SK-N-SH (cell line): ENCODE data around the gene CACNA1E. TPM values are rescaled to one million over a fixed set of nuclear protein-coding genes. Genes with fewer than 3 reads are reported as not detected.

Experiments
- CTCF ChIA-PET: fragments of 300-600, 350-600 bp; formaldehyde crosslinking; extraction: SDS; loops from one replicate; lab custom pipeline; 2021; lab: Yijun Ruan, JAX
- POLR2A ChIA-PET: fragments of 350-600 bp; sonication (Branson Sonifier 250); formaldehyde crosslinking; extraction: SDS; loops from one replicate; lab custom pipeline; 2020; ENCODE audit warnings: antibody characterized with exemption, inconsistent platforms; lab: Yijun Ruan, JAX
- DNase-seq: peaks from one replicate; pipeline ENCODE4 v3.0.0; 2012
- H2AFZ ChIP-seq: fragments of 200-600 bp; sonication (generic); 2 replicates; pipeline ENCODE4 v1.8.1; 2016; ENCODE audit warnings: antibody characterized with exemption, mild to moderate bottlenecking, low read depth
- H3F3A ChIP-seq: fragments of 200-600 bp; sonication (generic); replicated peaks from 2 replicates; pipeline ENCODE3; 2016; ENCODE audit warnings: antibody characterized with exemption, mild to moderate bottlenecking; ENCODE audit not compliant: insufficient read depth
- H3K27ac ChIP-seq, 2 experiments: fragments of 200-500 bp in 1 of 2; fragments of 200-600 bp in 1 of 2; sonication (Bioruptor generic) in 1 of 2; sonication (generic), shearing (Covaris generic) in 1 of 2; 2 replicates each; pipeline versions ENCODE4 v1.5.1 to v1.6.1; 2014 to 2016; ENCODE audit warnings: low read depth in 2 of 2, inconsistent platforms in 1 of 2, low read length in 1 of 2, mild to moderate bottlenecking in 1 of 2, mixed read lengths in 1 of 2
- H3K27me3 ChIP-seq: fragments of 200-600 bp; sonication (generic), shearing (Covaris generic); 2 replicates; pipeline ENCODE4 v1.6.1; 2016; ENCODE audit warnings: mixed run types; ENCODE audit not compliant: insufficient read depth
- H3K36me3 ChIP-seq, 2 experiments: fragments of 200-500 bp in 1 of 2; fragments of 200-600 bp in 1 of 2; sonication (Bioruptor generic) in 1 of 2; sonication (generic) in 1 of 2; replicated peaks in 1 of 2; 2 replicates each; pipeline versions ENCODE3 to v1.5.1; 2014 to 2016; ENCODE audit warnings: low read length in 1 of 2, mild to moderate bottlenecking in 1 of 2; ENCODE audit not compliant: insufficient read depth in 2 of 2, control insufficient read depth in 1 of 2
- H3K4me1 ChIP-seq, 2 experiments: fragments of 200-500 bp in 1 of 2; fragments of 200-600 bp in 1 of 2; sonication (Bioruptor generic) in 1 of 2; sonication (generic), shearing (Covaris generic) in 1 of 2; 2 replicates each; pipeline versions ENCODE4 v1.5.1 to v1.6.1; 2014 to 2016; ENCODE audit warnings: low read depth in 1 of 2, low read length in 1 of 2, mixed run types in 1 of 2; ENCODE audit not compliant: insufficient read depth in 2 of 2, control insufficient read depth in 1 of 2
- H3K4me2 ChIP-seq: fragments of 200-600 bp; sonication (generic), shearing (Covaris generic); 2 replicates; pipeline ENCODE4 v1.6.1; 2017; ENCODE audit warnings: mixed run types
- H3K4me3 ChIP-seq, 2 experiments: fragments of 200-500 bp in 1 of 2; fragments of 200-600 bp in 1 of 2; sonication (Bioruptor generic) in 1 of 2; sonication (generic), shearing (Covaris generic) in 1 of 2; 2 replicates each; pipeline versions ENCODE4 v1.5.1 to v1.8.1; 2014 to 2016; ENCODE audit warnings: low read depth in 2 of 2, inconsistent platforms in 1 of 2, low read length in 1 of 2, mild to moderate bottlenecking in 1 of 2, mixed read lengths in 1 of 2, moderate library complexity in 1 of 2
- H3K79me2 ChIP-seq: fragments of 200-600 bp; sonication (generic); 2 replicates; pipeline ENCODE4 v1.8.1; 2017; ENCODE audit warnings: mild to moderate bottlenecking; ENCODE audit not compliant: insufficient read depth
- H3K9ac ChIP-seq: fragments of 200-600 bp; sonication (generic); 2 replicates; pipeline ENCODE4 v1.6.1; 2017; ENCODE audit warnings: mixed run types
- H3K9me2 ChIP-seq: fragments of 200-600 bp; sonication (generic); 2 replicates; pipeline ENCODE4 v1.6.1; 2017; ENCODE audit warnings: mixed run types
- H3K9me3 ChIP-seq: fragments of 200-600 bp; sonication (generic); 2 replicates; pipeline ENCODE4 v1.6.1; 2017; ENCODE audit warnings: mixed run types, mild to moderate bottlenecking, moderate library complexity
- H4K20me1 ChIP-seq: fragments of 200-600 bp; sonication (generic); 2 replicates; pipeline ENCODE4 v1.6.1; 2017; ENCODE audit warnings: mild to moderate bottlenecking, mixed run types; ENCODE audit not compliant: insufficient read depth
- CHD2 ChIP-seq: fragments of 150-350 bp; IDR thresholded peaks from 2 replicates; pipeline ENCODE4 v1.6.1; 2018; ENCODE audit warnings: low read length; ENCODE audit not compliant: partially characterized antibody
- ELF1 ChIP-seq: IDR thresholded peaks from 2 replicates; pipeline ENCODE4 v1.4.0; 2012
- EZH2phosphoT487 ChIP-seq: fragments of 200-600 bp; sonication (generic); IDR thresholded peaks from 2 replicates; pipeline ENCODE4 v1.6.1; 2017; ENCODE audit warnings: low read depth, mixed run types, mild to moderate bottlenecking, antibody characterized with exemption, moderate library complexity, borderline replicate concordance
- GATA2 ChIP-seq: sonication (generic); formaldehyde crosslinking; IDR thresholded peaks from 2 replicates; pipeline ENCODE4 v1.5.0; 2020; ENCODE audit warnings: mild to moderate bottlenecking, missing genetic modification reagents
- JUND ChIP-seq: IDR thresholded peaks from 2 replicates; pipeline ENCODE4 v1.4.0; 2012
- MEF2A ChIP-seq: IDR thresholded peaks from 2 replicates; pipeline ENCODE4 v1.4.0; 2012; ENCODE audit warnings: low read depth, borderline replicate concordance
- MXI1 ChIP-seq: IDR thresholded peaks from 2 replicates; pipeline ENCODE4 v1.6.1; 2012; ENCODE audit warnings: mild to moderate bottlenecking, low read depth, low read length, improper control_type of control experiment
- NFIC ChIP-seq: IDR thresholded peaks from 2 replicates; pipeline ENCODE4 v1.4.0; 2012; ENCODE audit warnings: borderline replicate concordance
- NRF1 ChIP-seq: IDR thresholded peaks from 2 replicates; pipeline ENCODE4 v1.6.1; 2012; ENCODE audit warnings: low read depth, mild to moderate bottlenecking, low read length
- POLR2AphosphoS5 ChIP-seq: IDR thresholded peaks from 2 replicates; pipeline ENCODE4 v1.6.1; 2012; ENCODE audit warnings: low read depth, low read length
- RAD21 ChIP-seq: IDR thresholded peaks from 2 replicates; pipeline ENCODE4 v1.6.1; 2012; ENCODE audit warnings: mild to moderate bottlenecking, low read length
- RCOR1 ChIP-seq: fragments of 150-350 bp; IDR thresholded peaks from 2 replicates; pipeline ENCODE4 v1.6.1; 2017; ENCODE audit warnings: antibody characterized with exemption, low read length
- RFX5 ChIP-seq: IDR thresholded peaks from 2 replicates; pipeline ENCODE4 v1.6.1; 2012; ENCODE audit warnings: mild to moderate bottlenecking, improper control_type of control experiment, low read length
- RXRA ChIP-seq: IDR thresholded peaks from 2 replicates; pipeline ENCODE4 v1.4.0; 2012; ENCODE audit warnings: low read depth, mild to moderate bottlenecking, borderline replicate concordance
- SIN3A ChIP-seq: IDR thresholded peaks from 2 replicates; pipeline ENCODE4 v1.6.1; 2012; ENCODE audit warnings: low read depth, mild to moderate bottlenecking, low read length, moderate library complexity, borderline replicate concordance
- SMC3 ChIP-seq: IDR thresholded peaks from 2 replicates; pipeline ENCODE4 v1.6.1; 2012; ENCODE audit warnings: low read depth, low read length, improper control_type of control experiment
- TAF1 ChIP-seq: IDR thresholded peaks from 2 replicates; pipeline ENCODE4 v1.6.1; 2012; ENCODE audit warnings: low read depth, mild to moderate bottlenecking, low read length, moderate library complexity, borderline replicate concordance
- TCF12 ChIP-seq: IDR thresholded peaks from 2 replicates; pipeline ENCODE4 v1.4.0; 2012
- USF1 ChIP-seq: IDR thresholded peaks from 2 replicates; pipeline ENCODE4 v1.4.0; 2012; ENCODE audit warnings: low read depth, borderline replicate concordance
- USF2 ChIP-seq: fragments of 150-350 bp; IDR thresholded peaks from 2 replicates; pipeline ENCODE4 v1.6.1; 2017; ENCODE audit warnings: antibody characterized with exemption, low read length, low read depth, borderline replicate concordance
- YY1 ChIP-seq: IDR thresholded peaks from 2 replicates; pipeline ENCODE4 v1.4.0; 2012; ENCODE audit warnings: low read depth, mild to moderate bottlenecking
- WGBS: methylation state at CpG from one replicate; pipeline ENCODE4 v1.1.6; 2017; ENCODE audit warnings: low lambda C conversion rate; 5-methylcytosine and 5-hydroxymethylcytosine counted together
- polyA plus RNA-seq, 3 experiments: library from polyadenylated mRNA; depleted of rRNA; stranded (reverse); fragments of >200 nt; gene quantifications; 2 replicates each; pipeline ENCODE4 v1.2.3, GENCODE V29; 2012
- TF ChIP-seq, protein P1 (sequence below): fragments of 150-350 bp; IDR thresholded peaks from 2 replicates; pipeline ENCODE4 v1.6.1; 2016; ENCODE audit warnings: mild to moderate bottlenecking, low read depth, low read length
- TF ChIP-seq, protein P2 (sequence below): IDR thresholded peaks from 2 replicates; pipeline ENCODE4 v1.4.0; 2012; ENCODE audit warnings: low read depth

CACNA1E gene
- polyA plus RNA-seq, 1 of the 3 experiments (the other 2 are of a cell fraction) = not detected

GRCh38 chr1:181603735-181604410 lies 120.6 kb downstream of the CACNA1E start:
- Histone ChIP-seq H3K4me1 (no peaks in the 10 kb centered on the region), H3K4me3 (no peak overlapping the region), H3K27ac (no peak overlapping the region), H4K20me1 (no peaks in the 10 kb centered on the region), H3K79me2 (no peaks in the 10 kb centered on the region), H3K4me2 (no peak overlapping the region), H3K9me3 (no peaks in the 10 kb centered on the region), H3K36me3 (no peaks in the 10 kb centered on the region), H3K9me2 (no peaks in the 10 kb centered on the region), H2AFZ (no peak overlapping the region), H3K27me3 (no peaks in the 10 kb centered on the region), H3K9ac (no peak overlapping the region), H3F3A (no peaks in the 10 kb centered on the region)
- CTCF ChIA-PET = no interaction called here
- POLR2A ChIA-PET = no interaction called here
- WGBS = 30% methylated on average over 8 of the region's 10 CpGs
- DNase-seq = no peak
- TF ChIP-seq YY1 (no peak), SMC3 (no peak), USF1 (no peak), SIN3A (no peak), NRF1 (no peak), POLR2AphosphoS5 (no peak), RCOR1 (no peak), TAF1 (no peak), CHD2 (no peak), NFIC (no peak), JUND (no peak), RFX5 (no peak), TCF12 (no peak)
- TF ChIP-seq, protein P1, sequence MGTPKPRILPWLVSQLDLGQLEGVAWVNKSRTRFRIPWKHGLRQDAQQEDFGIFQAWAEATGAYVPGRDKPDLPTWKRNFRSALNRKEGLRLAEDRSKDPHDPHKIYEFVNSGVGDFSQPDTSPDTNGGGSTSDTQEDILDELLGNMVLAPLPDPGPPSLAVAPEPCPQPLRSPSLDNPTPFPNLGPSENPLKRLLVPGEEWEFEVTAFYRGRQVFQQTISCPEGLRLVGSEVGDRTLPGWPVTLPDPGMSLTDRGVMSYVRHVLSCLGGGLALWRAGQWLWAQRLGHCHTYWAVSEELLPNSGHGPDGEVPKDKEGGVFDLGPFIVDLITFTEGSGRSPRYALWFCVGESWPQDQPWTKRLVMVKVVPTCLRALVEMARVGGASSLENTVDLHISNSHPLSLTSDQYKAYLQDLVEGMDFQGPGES = no peak
- TF ChIP-seq, protein P2, sequence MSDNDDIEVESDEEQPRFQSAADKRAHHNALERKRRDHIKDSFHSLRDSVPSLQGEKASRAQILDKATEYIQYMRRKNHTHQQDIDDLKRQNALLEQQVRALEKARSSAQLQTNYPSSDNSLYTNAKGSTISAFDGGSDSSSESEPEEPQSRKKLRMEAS = no peak

GRCh38 chr1:181604482-181605249 lies 121.3 kb downstream of the CACNA1E start:
- no peaks in the 10 kb centered on the region for H3K27me3 ChIP-seq
- WGBS = 12% methylated on average over 7 of the region's 7 CpGs
- no peak for DNase-seq
- H2AFZ ChIP-seq = no peak overlapping the region
- H3K79me2 ChIP-seq = no peaks in the 10 kb centered on the region
- no peak overlapping the region for H3K4me3 ChIP-seq
- no peaks in the 10 kb centered on the region for H3K9me3 ChIP-seq
- H4K20me1 ChIP-seq = no peaks in the 10 kb centered on the region
- H3K9ac ChIP-seq = no peak overlapping the region
- CTCF ChIA-PET = no interaction called here
- H3K4me2 ChIP-seq = no peak overlapping the region
- H3F3A ChIP-seq = no peaks in the 10 kb centered on the region
- H3K36me3 ChIP-seq = no peaks in the 10 kb centered on the region
- no peaks in the 10 kb centered on the region for H3K9me2 ChIP-seq
- POLR2A ChIA-PET = no interaction called here
- H3K4me1 ChIP-seq = no peaks in the 10 kb centered on the region
- H3K27ac ChIP-seq = no peak overlapping the region
- no peak for TF ChIP-seq NRF1
- no peak for TF ChIP-seq MXI1
- TF ChIP-seq RCOR1 = no peak
- TF ChIP-seq RXRA = no peak
- TF ChIP-seq POLR2AphosphoS5 = no peak
- no peak for TF ChIP-seq MEF2A
- no peak for TF ChIP-seq RAD21
- TF ChIP-seq ELF1 = no peak
- no peak for TF ChIP-seq NFIC
- TF ChIP-seq USF2 = no peak
- no peak for TF ChIP-seq GATA2 (CRISPR knock-in tag)
- no peak for TF ChIP-seq EZH2phosphoT487
